SK-N-SH (cell line): ENCODE measurements around the gene ATG3. TPM values are rescaled to one million over a fixed set of nuclear protein-coding genes. Genes with fewer than 3 reads are reported as not detected.
A peak's percentile ranks its signal among the peaks of the same experiment; 100 is the strongest.

Experiments
- CTCF ChIA-PET: fragments of 300-600, 350-600 bp; formaldehyde crosslinking; extraction: SDS; loops from one replicate; lab custom pipeline; 2021; lab: Yijun Ruan, JAX
- POLR2A ChIA-PET: fragments of 350-600 bp; sonication (Branson Sonifier 250); formaldehyde crosslinking; extraction: SDS; loops from one replicate; lab custom pipeline; 2020; ENCODE audit warnings: antibody characterized with exemption, inconsistent platforms; lab: Yijun Ruan, JAX
- DNase-seq: peaks from one replicate; pipeline ENCODE4 v3.0.0; 2012
- H2AFZ ChIP-seq: fragments of 200-600 bp; sonication (generic); 2 replicates; pipeline ENCODE4 v1.8.1; 2016; ENCODE audit warnings: antibody characterized with exemption, mild to moderate bottlenecking, low read depth
- H3F3A ChIP-seq: fragments of 200-600 bp; sonication (generic); replicated peaks from 2 replicates; pipeline ENCODE3; 2016; ENCODE audit warnings: antibody characterized with exemption, mild to moderate bottlenecking; ENCODE audit not compliant: insufficient read depth
- H3K27ac ChIP-seq, 2 experiments: fragments of 200-500 bp in 1 of 2; fragments of 200-600 bp in 1 of 2; sonication (Bioruptor generic) in 1 of 2; sonication (generic), shearing (Covaris generic) in 1 of 2; 2 replicates each; pipeline versions ENCODE4 v1.5.1 to v1.6.1; 2014 to 2016; ENCODE audit warnings: low read depth in 2 of 2, inconsistent platforms in 1 of 2, low read length in 1 of 2, mild to moderate bottlenecking in 1 of 2, mixed read lengths in 1 of 2
- H3K27me3 ChIP-seq: fragments of 200-600 bp; sonication (generic), shearing (Covaris generic); 2 replicates; pipeline ENCODE4 v1.6.1; 2016; ENCODE audit warnings: mixed run types; ENCODE audit not compliant: insufficient read depth
- H3K36me3 ChIP-seq, 2 experiments: fragments of 200-500 bp in 1 of 2; fragments of 200-600 bp in 1 of 2; sonication (Bioruptor generic) in 1 of 2; sonication (generic) in 1 of 2; replicated peaks in 1 of 2; 2 replicates each; pipeline versions ENCODE3 to v1.5.1; 2014 to 2016; ENCODE audit warnings: low read length in 1 of 2, mild to moderate bottlenecking in 1 of 2; ENCODE audit not compliant: insufficient read depth in 2 of 2, control insufficient read depth in 1 of 2
- H3K4me1 ChIP-seq, 2 experiments: fragments of 200-500 bp in 1 of 2; fragments of 200-600 bp in 1 of 2; sonication (Bioruptor generic) in 1 of 2; sonication (generic), shearing (Covaris generic) in 1 of 2; 2 replicates each; pipeline versions ENCODE4 v1.5.1 to v1.6.1; 2014 to 2016; ENCODE audit warnings: low read depth in 1 of 2, low read length in 1 of 2, mixed run types in 1 of 2; ENCODE audit not compliant: insufficient read depth in 2 of 2, control insufficient read depth in 1 of 2
- H3K4me2 ChIP-seq: fragments of 200-600 bp; sonication (generic), shearing (Covaris generic); 2 replicates; pipeline ENCODE4 v1.6.1; 2017; ENCODE audit warnings: mixed run types
- H3K4me3 ChIP-seq, 2 experiments: fragments of 200-500 bp in 1 of 2; fragments of 200-600 bp in 1 of 2; sonication (Bioruptor generic) in 1 of 2; sonication (generic), shearing (Covaris generic) in 1 of 2; 2 replicates each; pipeline versions ENCODE4 v1.5.1 to v1.8.1; 2014 to 2016; ENCODE audit warnings: low read depth in 2 of 2, inconsistent platforms in 1 of 2, low read length in 1 of 2, mild to moderate bottlenecking in 1 of 2, mixed read lengths in 1 of 2, moderate library complexity in 1 of 2
- H3K79me2 ChIP-seq: fragments of 200-600 bp; sonication (generic); 2 replicates; pipeline ENCODE4 v1.8.1; 2017; ENCODE audit warnings: mild to moderate bottlenecking; ENCODE audit not compliant: insufficient read depth
- H3K9ac ChIP-seq: fragments of 200-600 bp; sonication (generic); 2 replicates; pipeline ENCODE4 v1.6.1; 2017; ENCODE audit warnings: mixed run types
- H3K9me2 ChIP-seq: fragments of 200-600 bp; sonication (generic); 2 replicates; pipeline ENCODE4 v1.6.1; 2017; ENCODE audit warnings: mixed run types
- H3K9me3 ChIP-seq: fragments of 200-600 bp; sonication (generic); 2 replicates; pipeline ENCODE4 v1.6.1; 2017; ENCODE audit warnings: mixed run types, mild to moderate bottlenecking, moderate library complexity
- H4K20me1 ChIP-seq: fragments of 200-600 bp; sonication (generic); 2 replicates; pipeline ENCODE4 v1.6.1; 2017; ENCODE audit warnings: mild to moderate bottlenecking, mixed run types; ENCODE audit not compliant: insufficient read depth
- CHD2 ChIP-seq: fragments of 150-350 bp; IDR thresholded peaks from 2 replicates; pipeline ENCODE4 v1.6.1; 2018; ENCODE audit warnings: low read length; ENCODE audit not compliant: partially characterized antibody
- EP300 ChIP-seq, 2 experiments: IDR thresholded peaks; 2 replicates each; pipeline versions ENCODE4 v1.4.0 to v1.6.1; 2012; ENCODE audit warnings: borderline replicate concordance in 1 of 2, low read depth in 1 of 2, low read length in 1 of 2
- FOSL2 ChIP-seq: IDR thresholded peaks from 2 replicates; pipeline ENCODE4 v1.4.0; 2012; ENCODE audit warnings: low read depth, mild to moderate bottlenecking, moderate library complexity, borderline replicate concordance
- FOXM1 ChIP-seq: IDR thresholded peaks from 2 replicates; pipeline ENCODE4 v1.4.0; 2012; ENCODE audit warnings: low read depth, mild to moderate bottlenecking
- MEF2A ChIP-seq: IDR thresholded peaks from 2 replicates; pipeline ENCODE4 v1.4.0; 2012; ENCODE audit warnings: low read depth, borderline replicate concordance
- MXI1 ChIP-seq: IDR thresholded peaks from 2 replicates; pipeline ENCODE4 v1.6.1; 2012; ENCODE audit warnings: mild to moderate bottlenecking, low read depth, low read length, improper control_type of control experiment
- NFIC ChIP-seq: IDR thresholded peaks from 2 replicates; pipeline ENCODE4 v1.4.0; 2012; ENCODE audit warnings: borderline replicate concordance
- NRF1 ChIP-seq: IDR thresholded peaks from 2 replicates; pipeline ENCODE4 v1.6.1; 2012; ENCODE audit warnings: low read depth, mild to moderate bottlenecking, low read length
- RXRA ChIP-seq: IDR thresholded peaks from 2 replicates; pipeline ENCODE4 v1.4.0; 2012; ENCODE audit warnings: low read depth, mild to moderate bottlenecking, borderline replicate concordance
- SIN3A ChIP-seq: IDR thresholded peaks from 2 replicates; pipeline ENCODE4 v1.6.1; 2012; ENCODE audit warnings: low read depth, mild to moderate bottlenecking, low read length, moderate library complexity, borderline replicate concordance
- SMC3 ChIP-seq: IDR thresholded peaks from 2 replicates; pipeline ENCODE4 v1.6.1; 2012; ENCODE audit warnings: low read depth, low read length, improper control_type of control experiment
- TCF12 ChIP-seq: IDR thresholded peaks from 2 replicates; pipeline ENCODE4 v1.4.0; 2012
- TEAD4 ChIP-seq: IDR thresholded peaks from 2 replicates; pipeline ENCODE4 v1.4.0; 2012; ENCODE audit warnings: mild to moderate bottlenecking, borderline replicate concordance; ENCODE audit not compliant: insufficient read depth
- WGBS: methylation state at CpG from one replicate; pipeline ENCODE4 v1.1.6; 2017; ENCODE audit warnings: low lambda C conversion rate; 5-methylcytosine and 5-hydroxymethylcytosine counted together
- polyA plus RNA-seq, 3 experiments: library from polyadenylated mRNA; depleted of rRNA; stranded (reverse); fragments of >200 nt; gene quantifications; 2 replicates each; pipeline ENCODE4 v1.2.3, GENCODE V29; 2012
- TF ChIP-seq, protein P1 (sequence below): IDR thresholded peaks from 2 replicates; pipeline ENCODE4 v1.6.1; 2012; ENCODE audit warnings: mild to moderate bottlenecking, low read depth, low read length, moderate library complexity
- TF ChIP-seq, protein P2 (sequence below): fragments of 150-350 bp; IDR thresholded peaks from 2 replicates; pipeline ENCODE4 v1.6.1; 2017; ENCODE audit warnings: antibody characterized with exemption, low read length, low read depth, borderline replicate concordance
- TF ChIP-seq, protein P3 (sequence below): fragments of 200-600 bp; sonication (generic); IDR thresholded peaks from 2 replicates; pipeline ENCODE4 v1.6.1; 2017; ENCODE audit warnings: antibody characterized with exemption, mild to moderate bottlenecking, moderate library complexity
- TF ChIP-seq, protein P4 (sequence below): IDR thresholded peaks from 2 replicates; pipeline ENCODE4 v1.4.0; 2012; ENCODE audit warnings: low read depth, borderline replicate concordance

The ATG3 gene
- polyA plus RNA-seq, 1 of the 3 experiments (the other 2 are of a cell fraction) = 38.8 TPM

DNA sequence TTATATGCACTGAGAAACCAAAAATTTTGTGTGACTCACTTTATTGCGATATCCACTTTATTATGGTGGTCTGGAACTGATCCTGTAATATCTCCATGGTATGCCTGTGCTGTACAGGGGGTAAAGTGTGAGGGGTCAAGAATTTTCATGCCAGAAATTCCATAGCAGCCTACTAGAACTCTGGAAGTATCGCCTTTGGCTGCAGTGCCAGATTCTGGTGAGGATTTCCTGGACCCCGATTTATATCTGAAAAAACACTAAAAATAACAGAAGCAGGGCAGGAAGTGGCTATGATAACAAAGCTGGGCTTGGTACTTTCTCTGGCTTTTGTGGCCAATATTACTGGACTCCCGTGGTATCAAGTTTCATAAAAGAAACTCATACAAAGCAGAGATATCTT is 42.8 kb upstream of the ATG3 start:
- Histone ChIP-seq H3K36me3 (peaks cover 33 to 63% of the 10 kb centered on the region in 2 experiments), H3K79me2 (no peaks in the 10 kb centered on the region), H3K4me1 (peaks cover 4 to 5% of the 10 kb centered on the region in 2 experiments; a peak in 3 of 4 replicates), H3K9ac (peak overlapping the region; percentile 73), H3K27me3 (no peaks in the 10 kb centered on the region), H3K9me2 (no peaks in the 10 kb centered on the region), H4K20me1 (no peaks in the 10 kb centered on the region), H3K4me2 (peak overlapping the region; percentile 41; the same call in 1 of the 2 replicates), H3K27ac (peak overlapping the region; percentile 26 to 96; a peak in 3 of 4 replicates), H3K4me3 (no peak overlapping the region; a peak in 1 of 4 replicates), H3F3A (peaks cover 45% of the 10 kb centered on the region), H3K9me3 (no peaks in the 10 kb centered on the region), H2AFZ (no peak overlapping the region)
- peak; percentile 14 for DNase-seq
- TF ChIP-seq EP300 (IDR thresholded peaks at IDR 0.05; ENCODE audit: borderline replicate concordance in 1 of 2, low read depth in 1 of 2, low read length in 1 of 2) (peak in 1 of 2 experiments; percentile 44; a peak in 1 of 4 replicates), MEF2A (peak; percentile 62; the same call in 1 of the 2 replicates), RXRA (peak; percentile 63; the same call in 1 of the 2 replicates), NFIC (peak; percentile 63), TEAD4 (peak; percentile 75), SIN3A (no peak), FOSL2 (0 out of 2 replicates have a peak, but pooled peaks have one; percentile 2), TCF12 (peak; percentile 71), NRF1 (no peak)
- TF ChIP-seq, protein P1, sequence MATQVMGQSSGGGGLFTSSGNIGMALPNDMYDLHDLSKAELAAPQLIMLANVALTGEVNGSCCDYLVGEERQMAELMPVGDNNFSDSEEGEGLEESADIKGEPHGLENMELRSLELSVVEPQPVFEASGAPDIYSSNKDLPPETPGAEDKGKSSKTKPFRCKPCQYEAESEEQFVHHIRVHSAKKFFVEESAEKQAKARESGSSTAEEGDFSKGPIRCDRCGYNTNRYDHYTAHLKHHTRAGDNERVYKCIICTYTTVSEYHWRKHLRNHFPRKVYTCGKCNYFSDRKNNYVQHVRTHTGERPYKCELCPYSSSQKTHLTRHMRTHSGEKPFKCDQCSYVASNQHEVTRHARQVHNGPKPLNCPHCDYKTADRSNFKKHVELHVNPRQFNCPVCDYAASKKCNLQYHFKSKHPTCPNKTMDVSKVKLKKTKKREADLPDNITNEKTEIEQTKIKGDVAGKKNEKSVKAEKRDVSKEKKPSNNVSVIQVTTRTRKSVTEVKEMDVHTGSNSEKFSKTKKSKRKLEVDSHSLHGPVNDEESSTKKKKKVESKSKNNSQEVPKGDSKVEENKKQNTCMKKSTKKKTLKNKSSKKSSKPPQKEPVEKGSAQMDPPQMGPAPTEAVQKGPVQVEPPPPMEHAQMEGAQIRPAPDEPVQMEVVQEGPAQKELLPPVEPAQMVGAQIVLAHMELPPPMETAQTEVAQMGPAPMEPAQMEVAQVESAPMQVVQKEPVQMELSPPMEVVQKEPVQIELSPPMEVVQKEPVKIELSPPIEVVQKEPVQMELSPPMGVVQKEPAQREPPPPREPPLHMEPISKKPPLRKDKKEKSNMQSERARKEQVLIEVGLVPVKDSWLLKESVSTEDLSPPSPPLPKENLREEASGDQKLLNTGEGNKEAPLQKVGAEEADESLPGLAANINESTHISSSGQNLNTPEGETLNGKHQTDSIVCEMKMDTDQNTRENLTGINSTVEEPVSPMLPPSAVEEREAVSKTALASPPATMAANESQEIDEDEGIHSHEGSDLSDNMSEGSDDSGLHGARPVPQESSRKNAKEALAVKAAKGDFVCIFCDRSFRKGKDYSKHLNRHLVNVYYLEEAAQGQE = 0 out of 2 replicates have a peak, but pooled peaks have one; percentile 15
- ChIA-PET POLR2A (no interaction called here), CTCF (interaction anchor here (2.0 kb wide), 1 partner anchor 22 kb away, joined by 8 read pairs; no protein-coding TSS in a partner anchor)
- WGBS = 18% methylated on average over 4 of the region's 4 CpGs

DNA sequence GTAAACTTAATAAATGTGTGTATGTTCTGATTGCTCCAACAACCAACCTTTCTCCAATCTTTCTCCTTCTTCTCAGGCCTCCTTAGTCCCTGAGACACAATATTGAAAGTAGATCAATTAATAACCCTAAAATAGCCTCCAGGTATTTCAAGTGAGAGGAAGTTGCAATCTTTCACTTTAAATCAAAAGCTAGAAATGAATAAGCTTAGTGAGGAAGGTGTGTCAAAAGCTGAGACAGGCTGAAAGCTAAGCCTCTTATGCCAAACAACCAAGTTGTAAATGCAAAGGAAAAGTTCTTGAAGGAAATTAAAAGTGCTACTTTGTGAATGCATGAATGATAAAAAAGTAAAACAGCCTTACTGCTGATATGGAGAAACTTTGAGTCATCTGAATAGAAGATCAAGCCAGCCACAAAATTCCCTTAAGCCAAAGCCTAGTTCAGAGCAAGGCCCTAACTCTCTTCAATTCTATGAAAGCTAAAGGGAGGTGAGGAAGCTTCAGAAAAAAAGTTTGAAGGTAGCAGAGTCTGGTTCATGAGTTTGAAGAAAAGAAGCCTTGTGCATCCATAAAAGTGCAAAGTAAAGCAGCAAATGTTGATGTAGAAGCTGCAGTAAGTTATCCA is 40.6 kb upstream of the ATG3 start:
- H3K4me2 ChIP-seq = no peak overlapping the region
- no peaks in the 10 kb centered on the region for H3K79me2 ChIP-seq
- H2AFZ ChIP-seq = no peak overlapping the region
- no peak overlapping the region for H3K9ac ChIP-seq
- peaks cover 25 to 59% of the 10 kb centered on the region in 2 experiments for H3K36me3 ChIP-seq
- peaks cover 4 to 5% of the 10 kb centered on the region in 2 experiments; a peak in 3 of 4 replicates for H3K4me1 ChIP-seq
- H3K9me3 ChIP-seq = no peaks in the 10 kb centered on the region
- peaks cover 32% of the 10 kb centered on the region for H3F3A ChIP-seq
- H3K9me2 ChIP-seq = no peaks in the 10 kb centered on the region
- no peaks in the 10 kb centered on the region for H4K20me1 ChIP-seq
- no peaks in the 10 kb centered on the region for H3K27me3 ChIP-seq
- ChIA-PET POLR2A (no interaction called here), CTCF (interaction anchor here (2.2 to 2.4 kb wide), 2 partner anchors 20 to 41 kb away, joined by 5 to 10 read pairs; no protein-coding TSS in a partner anchor)
- no peak overlapping the region for H3K27ac ChIP-seq
- no peak for DNase-seq
- no peak overlapping the region for H3K4me3 ChIP-seq
- TF ChIP-seq, protein P2, sequence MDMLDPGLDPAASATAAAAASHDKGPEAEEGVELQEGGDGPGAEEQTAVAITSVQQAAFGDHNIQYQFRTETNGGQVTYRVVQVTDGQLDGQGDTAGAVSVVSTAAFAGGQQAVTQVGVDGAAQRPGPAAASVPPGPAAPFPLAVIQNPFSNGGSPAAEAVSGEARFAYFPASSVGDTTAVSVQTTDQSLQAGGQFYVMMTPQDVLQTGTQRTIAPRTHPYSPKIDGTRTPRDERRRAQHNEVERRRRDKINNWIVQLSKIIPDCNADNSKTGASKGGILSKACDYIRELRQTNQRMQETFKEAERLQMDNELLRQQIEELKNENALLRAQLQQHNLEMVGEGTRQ = no peak
- TF ChIP-seq EP300 (IDR thresholded peaks at IDR 0.05; ENCODE audit: borderline replicate concordance in 1 of 2, low read depth in 1 of 2, low read length in 1 of 2) (no peak), SMC3 (no peak), RXRA (no peak), MXI1 (no peak), NRF1 (no peak), TCF12 (no peak), FOXM1 (no peak), SIN3A (no peak), CHD2 (no peak)
- TF ChIP-seq, protein P3, sequence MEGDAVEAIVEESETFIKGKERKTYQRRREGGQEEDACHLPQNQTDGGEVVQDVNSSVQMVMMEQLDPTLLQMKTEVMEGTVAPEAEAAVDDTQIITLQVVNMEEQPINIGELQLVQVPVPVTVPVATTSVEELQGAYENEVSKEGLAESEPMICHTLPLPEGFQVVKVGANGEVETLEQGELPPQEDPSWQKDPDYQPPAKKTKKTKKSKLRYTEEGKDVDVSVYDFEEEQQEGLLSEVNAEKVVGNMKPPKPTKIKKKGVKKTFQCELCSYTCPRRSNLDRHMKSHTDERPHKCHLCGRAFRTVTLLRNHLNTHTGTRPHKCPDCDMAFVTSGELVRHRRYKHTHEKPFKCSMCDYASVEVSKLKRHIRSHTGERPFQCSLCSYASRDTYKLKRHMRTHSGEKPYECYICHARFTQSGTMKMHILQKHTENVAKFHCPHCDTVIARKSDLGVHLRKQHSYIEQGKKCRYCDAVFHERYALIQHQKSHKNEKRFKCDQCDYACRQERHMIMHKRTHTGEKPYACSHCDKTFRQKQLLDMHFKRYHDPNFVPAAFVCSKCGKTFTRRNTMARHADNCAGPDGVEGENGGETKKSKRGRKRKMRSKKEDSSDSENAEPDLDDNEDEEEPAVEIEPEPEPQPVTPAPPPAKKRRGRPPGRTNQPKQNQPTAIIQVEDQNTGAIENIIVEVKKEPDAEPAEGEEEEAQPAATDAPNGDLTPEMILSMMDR = no peak
- TF ChIP-seq, protein P4, sequence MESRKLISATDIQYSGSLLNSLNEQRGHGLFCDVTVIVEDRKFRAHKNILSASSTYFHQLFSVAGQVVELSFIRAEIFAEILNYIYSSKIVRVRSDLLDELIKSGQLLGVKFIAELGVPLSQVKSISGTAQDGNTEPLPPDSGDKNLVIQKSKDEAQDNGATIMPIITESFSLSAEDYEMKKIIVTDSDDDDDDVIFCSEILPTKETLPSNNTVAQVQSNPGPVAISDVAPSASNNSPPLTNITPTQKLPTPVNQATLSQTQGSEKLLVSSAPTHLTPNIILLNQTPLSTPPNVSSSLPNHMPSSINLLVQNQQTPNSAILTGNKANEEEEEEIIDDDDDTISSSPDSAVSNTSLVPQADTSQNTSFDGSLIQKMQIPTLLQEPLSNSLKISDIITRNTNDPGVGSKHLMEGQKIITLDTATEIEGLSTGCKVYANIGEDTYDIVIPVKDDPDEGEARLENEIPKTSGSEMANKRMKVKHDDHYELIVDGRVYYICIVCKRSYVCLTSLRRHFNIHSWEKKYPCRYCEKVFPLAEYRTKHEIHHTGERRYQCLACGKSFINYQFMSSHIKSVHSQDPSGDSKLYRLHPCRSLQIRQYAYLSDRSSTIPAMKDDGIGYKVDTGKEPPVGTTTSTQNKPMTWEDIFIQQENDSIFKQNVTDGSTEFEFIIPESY = no peak
